Heart left ventricle (tissue), 16 donors: ENCODE results near the gene NELFCD. TPM values are rescaled to one million over a fixed set of nuclear protein-coding genes. Genes with fewer than 3 reads are reported as not detected.

Experiments used
- ATAC-seq, 4 donors: fragments of 200-7000 bp; cut with Tn5 transposase; one replicate each; pipeline ENCODE4 v1.9.1; 2020 to 2022; ENCODE audit warnings: moderate library complexity in 4 of 4, mild to moderate bottlenecking in 3 of 4, moderate number of reproducible peaks in 1 of 4
- DNase-seq, 5 donors: peaks; one replicate each; pipeline ENCODE4 v3.0.0-alpha.2; 2020
- H3K27ac ChIP-seq, 12 donors: fragments of 200-600 bp; sonication (generic) in 4 of 12; one replicate each; pipeline versions ENCODE4 v1.5.0 to v1.8.0; 2016 to 2022; ENCODE audit warnings: mild to moderate bottlenecking in 2 of 12
- H3K27me3 ChIP-seq, 9 donors: fragments of 200-600 bp; sonication (generic) in 2 of 9; one replicate each; pipeline versions ENCODE4 v1.5.1 to v1.8.0; 2016 to 2022; ENCODE audit warnings: mild to moderate bottlenecking in 3 of 9
- H3K36me3 ChIP-seq, 9 donors: fragments of 200-600 bp; sonication (generic) in 2 of 9; one replicate each; pipeline versions ENCODE4 v1.5.0 to v1.8.0; 2018 to 2022; ENCODE audit warnings: mild to moderate bottlenecking in 2 of 9
- H3K4me1 ChIP-seq, 12 donors: fragments of 200-600 bp; sonication (generic) in 4 of 12; one replicate each; pipeline versions ENCODE4 v1.5.0 to v1.8.0; 2016 to 2022; ENCODE audit warnings: mild to moderate bottlenecking in 3 of 12
- H3K4me3 ChIP-seq, 12 donors: fragments of 200-600 bp; sonication (generic) in 4 of 12; one replicate each; pipeline versions ENCODE4 v1.5.0 to v1.8.0; 2017 to 2022; ENCODE audit warnings: mild to moderate bottlenecking in 9 of 12, moderate library complexity in 4 of 12
- H3K9me3 ChIP-seq, 12 donors: fragments of 200-600 bp; sonication (generic) in 4 of 12; one replicate each; pipeline versions ENCODE4 v1.5.0 to v1.8.0; 2016 to 2022; ENCODE audit warnings: mild to moderate bottlenecking in 1 of 12
- CTCF ChIP-seq, 12 donors: fragments of 200-600 bp; sonication (generic) in 4 of 12; IDR thresholded peaks; one replicate each; pipeline versions ENCODE4 v1.5.0 to v1.8.0; 2018 to 2022; ENCODE audit warnings: antibody characterized with exemption in 12 of 12, mild to moderate bottlenecking in 5 of 12
- POLR2A ChIP-seq, 2 donors: fragments of 450-650 bp; IDR thresholded peaks; one replicate each; pipeline ENCODE4 v1.6.1; 2017; ENCODE audit warnings: antibody characterized with exemption in 2 of 2, mild to moderate bottlenecking in 2 of 2, moderate library complexity in 2 of 2
- whole genome bisulfite sequencing, 4 donors: extraction: QIAGEN DNeasy Blood & Tissue Kit in 2 of 4; methylation state at CpG; one replicate each; pipeline versions ENCODE4 v1.1.5 to v1.1.7; 2013 to 2018; 5-methylcytosine and 5-hydroxymethylcytosine counted together
- intact Hi-C, 10 donors: fragments of 100-400 bp; cut with DNase I; formaldehyde crosslinking; loops; one replicate each; pipeline versions ENCODE4 v1.11.1 to v1.14.2; 2022
- polyA plus RNA-seq, 2 donors: library from polyadenylated mRNA; stranded (reverse); fragments of 200-250 nt; gene quantifications; one replicate each; pipeline ENCODE4 v1.2.3, GENCODE V29; 2013
- total RNA-seq, 9 donors: library from RNA; depleted of rRNA in 2 of 9; stranded (reverse); fragments of >200 nt in 2 of 9; fragmentation: NEBNext Ultra II Directional in 3 of 9; extraction: Animal tissue kit (Norgen Biotek cat#: 25700) in 3 of 9; gene quantifications; one replicate each; pipeline versions ENCODE4 v1.1.0 to v1.2.4, GENCODE V29; 2016 to 2023
- donor health status: ischemic (EF 13 %, LVEDD 7.1; RV severe dilation, severe dysfunction).
- donor health status: healthy with polysubstance abuse.
- donor health status: DM: no; HTN: yes; CAD: no.
- donor health status: DM: no; HTN: no; CAD: no.
- donor health status: ischemic (EF 25% LVEDD 6.9; RV normal size, moderate dysfunction).
- donor health status: ischemic (EF 25% LVEDD 5.7; RV mildly dilated, moderate dysfunction).
- donor health status: healthy.
- donor health status: DM: yes; HTN: yes; CAD: no.
- donor health status: ischemic (EF 35%, LVEDD 5.7; RV mildly dilated, moderate dysfunction).
- donor health status: nonischemic (EF 11% LVEDD 7.7; RV severe dilation, severe dysfunction).
- donor health status: DM: yes; HTN: yes; CAD: no.
- donor health status: PGD.
- donor health status: ischemic (EF 29% LVEDD 5.4; RV normal size, mild dysfunction).
- donor health status: nonischemic (EF 23%, LVEDD 6.1; RV moderate dilation, normal function).

Gene NELFCD
- total and polyA plus RNA-seq, 11 donors: 21.7 to 43.8 (median 26.5) TPM

DNA sequence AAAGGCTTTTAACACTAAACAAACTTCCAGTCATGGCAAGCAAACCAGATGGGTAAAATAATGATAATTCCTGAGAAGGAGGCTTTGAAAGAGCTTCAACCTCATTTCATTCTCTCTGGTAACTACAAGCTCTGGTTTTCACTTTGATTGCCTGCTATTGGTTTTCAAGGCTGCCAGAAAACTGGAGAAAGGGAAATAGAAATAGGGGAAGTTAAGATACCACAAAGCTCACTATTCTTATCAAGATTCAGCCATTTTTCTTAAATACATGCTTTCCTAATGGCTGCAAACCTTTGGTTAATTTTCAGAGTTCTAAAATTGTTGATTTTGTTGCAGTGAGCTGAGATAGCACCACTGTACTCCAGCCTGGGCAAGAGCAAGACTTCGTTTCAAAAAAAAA is 42.5 kb upstream of the NELFCD start:
- H3K4me3 ChIP-seq: no peak overlapping the region
- WGBS, 4 donors: 73 to 85% (median 79%) methylated on average over 1 of the region's 1 CpG
- H3K4me1 ChIP-seq: peaks cover 0 to 8% (median 0%) of the 10 kb centered on the region in 12 donors
- no peak for DNase-seq
- intact Hi-C loops: no loop called here
- H3K9me3 ChIP-seq: peaks cover 0 to 7% (median 0%) of the 10 kb centered on the region in 12 donors
- no peaks in the 10 kb centered on the region for H3K27me3 ChIP-seq
- no peak overlapping the region for H3K27ac ChIP-seq
- no peaks in the 10 kb centered on the region for H3K36me3 ChIP-seq
- TF ChIP-seq CTCF (IDR thresholded peaks at IDR 0.05) (no peak), POLR2A (IDR thresholded peaks at IDR 0.05) (no peak)
- ATAC-seq: no peak

DNA sequence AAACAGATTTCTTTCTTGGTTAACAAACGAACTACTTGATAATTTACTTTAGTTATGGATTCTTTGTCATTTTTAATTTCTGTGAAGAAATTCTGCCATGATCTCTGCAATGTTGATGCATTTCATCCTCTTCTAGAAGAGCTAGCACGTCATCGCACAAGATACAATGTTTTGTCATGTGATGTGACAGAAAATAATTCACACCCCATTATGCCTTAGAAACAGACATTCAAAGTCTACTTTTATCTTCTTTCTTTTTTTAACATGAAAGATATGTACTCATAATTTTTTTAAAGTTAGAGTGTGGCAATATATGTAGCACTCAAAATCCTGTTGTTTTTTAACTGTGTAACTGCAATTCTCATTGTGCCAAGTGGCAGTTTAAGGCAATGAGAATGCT is 39.6 kb upstream of the NELFCD start:
- no peak for ATAC-seq
- no peak for TF ChIP-seq CTCF (IDR thresholded peaks at IDR 0.05)
- TF ChIP-seq POLR2A (IDR thresholded peaks at IDR 0.05): no peak
- no peak overlapping the region for H3K4me3 ChIP-seq
- DNase-seq: no peak
- peaks cover 0 to 8% (median 0%) of the 10 kb centered on the region in 12 donors for H3K4me1 ChIP-seq
- H3K9me3 ChIP-seq: peaks cover 0 to 3% (median 0%) of the 10 kb centered on the region in 12 donors
- intact Hi-C loops: no loop called here
- H3K36me3 ChIP-seq: no peaks in the 10 kb centered on the region
- 37 to 48% (median 44%) methylated on average over 3 of the region's 3 CpGs for WGBS, 4 donors
- H3K27ac ChIP-seq: no peak overlapping the region
- no peaks in the 10 kb centered on the region for H3K27me3 ChIP-seq

GRCh38 chr20:58942549-58942948 is 38.5 kb upstream of the NELFCD start:
- 60 to 72% (median 68%) methylated on average over 4 of the region's 4 CpGs for WGBS, 4 donors
- TF ChIP-seq POLR2A (IDR thresholded peaks at IDR 0.05) (no peak), CTCF (IDR thresholded peaks at IDR 0.05) (no peak)
- Histone ChIP-seq H3K4me1 (peaks cover 0 to 8% (median 0%) of the 10 kb centered on the region in 12 donors), H3K36me3 (no peaks in the 10 kb centered on the region), H3K27ac (no peak overlapping the region), H3K4me3 (no peak overlapping the region), H3K9me3 (no peaks in the 10 kb centered on the region), H3K27me3 (no peaks in the 10 kb centered on the region)
- intact Hi-C loops: no loop called here
- no peak for DNase-seq
- ATAC-seq: no peak

DNA sequence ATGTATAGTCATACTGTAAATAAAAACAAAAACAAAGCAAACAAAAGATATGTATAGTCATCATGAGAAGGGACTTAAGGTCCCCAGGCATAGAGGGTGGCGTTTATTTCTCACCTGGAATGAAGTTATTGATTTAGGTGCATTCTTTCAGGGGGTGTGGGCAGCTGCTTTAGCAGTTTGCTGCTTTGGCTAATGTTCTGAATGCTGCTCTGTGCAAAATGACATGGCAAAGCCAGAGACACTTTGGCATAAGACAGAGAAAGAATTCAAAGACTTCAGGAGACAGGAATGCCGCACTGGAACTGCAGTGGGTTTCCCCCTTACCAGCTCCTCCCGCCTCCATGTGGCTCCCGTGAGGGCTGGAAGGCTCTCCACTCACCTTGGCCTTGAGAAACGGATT is 36.4 kb upstream of the NELFCD start:
- Histone ChIP-seq H3K27ac (no peak overlapping the region), H3K9me3 (no peaks in the 10 kb centered on the region), H3K36me3 (no peaks in the 10 kb centered on the region), H3K4me1 (peaks cover 0 to 4% (median 0%) of the 10 kb centered on the region in 12 donors), H3K27me3 (no peaks in the 10 kb centered on the region), H3K4me3 (no peak overlapping the region)
- intact Hi-C loops: no loop called here
- no peak for DNase-seq
- no peak for ATAC-seq
- TF ChIP-seq CTCF (IDR thresholded peaks at IDR 0.05): no peak
- TF ChIP-seq POLR2A (IDR thresholded peaks at IDR 0.05): no peak
- 39 to 74% (median 60%) methylated on average over 3 to 5 of the region's 5 CpGs for WGBS, 4 donors
